H1 (cell line): ENCODE results near the gene THOP1. TPM values are rescaled to one million over a fixed set of nuclear protein-coding genes. Genes with fewer than 3 reads are reported as not detected.

Experiments used
- SP2 ChIP-seq: IDR thresholded peaks from 2 replicates; pipeline ENCODE4 v1.6.1; 2012; ENCODE audit warnings: mild to moderate bottlenecking, low read length, inconsistent platforms
- polyA plus RNA-seq, 7 experiments: library from polyadenylated mRNA; depleted of rRNA in 3 of 7; stranded (reverse) in 5 of 7; unstranded in 2 of 7; fragments of >200 nt in 5 of 7; fragments of 200-250 nt in 2 of 7; gene quantifications; 1 replicate in 5 of 7; 2 replicates in 1 of 7; 4 replicates in 1 of 7; pipeline versions ENCODE4 v1.2.1 to v1.2.3, GENCODE V29; 2011 to 2013; ENCODE audit warnings: missing spikeins in 2 of 7, mixed read lengths in 2 of 7
- total RNA-seq: library from RNA; stranded (reverse); fragmentation: NEBNext Ultra II Directional; extraction: Animal tissue kit (Norgen Biotek cat#: 25700); gene quantifications from 2 replicates; pipeline ENCODE4 v1.2.1, GENCODE V29; 2021

THOP1 gene
- total and polyA plus RNA-seq, 2 of the 8 experiments (the other 6 are each of a cell fraction or from before 2014, with no cell fraction given) = 136 to 159 TPM

GRCh38 chr19:2846180-2846894, 61.0 kb downstream of the THOP1 start (continued):
- no peak for TF ChIP-seq SP2
